Gastroesophageal sphincter (tissue), 4 donors: ENCODE results near the gene EPAS1. TPM values are rescaled to one million over a fixed set of nuclear protein-coding genes. Genes with fewer than 3 reads are reported as not detected.

Experiments
- ATAC-seq: fragments of 150-250 bp; one replicate; pipeline ENCODE4 v1.9.1; 2016; ENCODE audit warnings: mild to moderate bottlenecking, moderate library complexity
- H3K27ac ChIP-seq, 4 donors: fragments of 200-600 bp; sonication (generic) in 3 of 4; 1 replicate in 3 of 4; 2 replicates in 1 of 4; pipeline ENCODE4 v1.5.1; 2016 to 2019
- H3K27me3 ChIP-seq: fragments of 200-600 bp; sonication (generic); one replicate; pipeline ENCODE4 v1.5.1; 2019
- H3K36me3 ChIP-seq, 2 donors: fragments of 200-600 bp; sonication (generic); one replicate each; pipeline ENCODE4 v1.5.1; 2019; ENCODE audit warnings: control low read depth in 1 of 2
- H3K4me1 ChIP-seq, 3 donors: fragments of 200-600 bp; sonication (generic); 1 replicate in 2 of 3; 2 replicates in 1 of 3; pipeline ENCODE4 v1.5.1; 2016 to 2019; ENCODE audit warnings: control low read depth in 2 of 3
- H3K4me3 ChIP-seq, 2 donors: fragments of 200-600 bp; sonication (generic); one replicate each; pipeline ENCODE4 v1.5.1; 2019; ENCODE audit warnings: mild to moderate bottlenecking in 1 of 2, moderate library complexity in 1 of 2
- H3K9me3 ChIP-seq, 3 donors: fragments of 200-600 bp; sonication (generic); one replicate each; pipeline ENCODE4 v1.5.1; 2017 to 2019; ENCODE audit warnings: control low read depth in 2 of 3
- CTCF ChIP-seq, 4 experiments: fragments of 200-600 bp in 2 of 4; fragments of 450-650 bp in 2 of 4; sonication (generic) in 1 of 4; IDR thresholded peaks; one replicate each; pipeline ENCODE4 v1.5.1; 2017 to 2019; ENCODE audit warnings: antibody characterized with exemption in 4 of 4, mild to moderate bottlenecking in 2 of 4, moderate library complexity in 2 of 4
- EP300 ChIP-seq: sonication (generic); formaldehyde crosslinking; IDR thresholded peaks from one replicate; pipeline ENCODE4 v1.6.1; 2017; ENCODE audit warnings: antibody characterized with exemption, mild to moderate bottlenecking
- POLR2A ChIP-seq, 2 donors: fragments of 450-650 bp; IDR thresholded peaks; one replicate each; pipeline ENCODE4 v1.6.1; 2017; ENCODE audit warnings: antibody characterized with exemption in 2 of 2, mild to moderate bottlenecking in 2 of 2, moderate library complexity in 1 of 2
- POLR2AphosphoS5 ChIP-seq: sonication (generic); formaldehyde crosslinking; IDR thresholded peaks from one replicate; pipeline ENCODE4 v1.6.1; 2017; ENCODE audit warnings: antibody characterized with exemption
- WGBS, 2 donors: methylation state at CpG; one replicate each; pipeline ENCODE4 v1.1.5; 2018; ENCODE audit warnings: low coverage in 1 of 2; 5-methylcytosine and 5-hydroxymethylcytosine counted together
- total RNA-seq, 4 donors: library from RNA; depleted of rRNA; stranded (reverse); fragments of >200 nt; gene quantifications; one replicate each; pipeline ENCODE4 v1.1.0, GENCODE V29; 2016

EPAS1 gene
- total RNA-seq, 4 donors from 2014 or later, result 101 to 152 (median 131) TPM

DNA sequence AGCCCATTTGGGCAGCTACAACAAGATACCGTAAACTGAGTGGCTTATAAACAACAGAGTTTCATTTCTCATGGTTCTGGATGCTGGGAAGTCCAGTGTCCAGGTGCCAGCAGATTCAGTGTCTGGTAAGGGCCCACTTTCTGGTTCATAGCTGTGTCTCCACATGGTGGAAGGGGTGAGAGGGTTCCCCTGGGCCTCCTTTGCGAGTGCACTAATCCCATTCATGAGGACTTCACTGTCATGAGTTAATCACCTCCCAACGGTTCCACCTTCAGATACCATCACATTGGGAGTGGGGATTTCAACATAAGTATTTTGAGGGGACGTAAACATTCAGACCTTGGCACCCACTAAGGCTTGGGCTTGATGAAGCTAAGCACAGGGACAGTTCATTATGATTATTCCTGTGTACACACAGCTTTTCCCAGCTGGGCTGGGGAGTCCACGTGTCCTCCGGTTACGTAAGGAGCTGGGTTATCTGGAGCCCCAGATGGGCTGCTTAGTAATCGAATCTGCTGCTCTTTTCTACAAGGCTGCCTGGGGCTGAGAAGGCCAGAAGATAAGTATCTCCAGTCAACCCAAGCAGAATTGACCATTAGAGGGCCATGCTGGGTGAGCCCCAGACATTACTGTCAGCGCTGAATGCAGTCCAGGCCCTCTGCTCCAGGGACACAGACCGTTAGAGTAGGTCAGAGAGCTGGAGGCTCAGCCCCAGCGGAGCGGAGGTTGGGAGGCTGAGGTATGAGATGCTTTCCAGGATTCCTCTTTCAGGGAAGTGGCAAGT lies 42.7 kb downstream of the EPAS1 start:
- H3K27me3 ChIP-seq, result no peaks in the 10 kb centered on the region
- H3K36me3 ChIP-seq, result no peaks in the 10 kb centered on the region
- WGBS, 2 donors, result 82 to 90% methylated on average over 2 to 6 of the region's 12 CpGs
- peaks cover 0 to 88% (median 11%) of the 10 kb centered on the region in 3 donors for H3K4me1 ChIP-seq
- TF ChIP-seq POLR2AphosphoS5, result no peak
- TF ChIP-seq CTCF (IDR thresholded peaks at IDR 0.05), result no peak
- no peak for TF ChIP-seq POLR2A (IDR thresholded peaks at IDR 0.05)
- no peak for TF ChIP-seq EP300
- H3K4me3 ChIP-seq, result no peak overlapping the region
- peak; percentile 42 for ATAC-seq
- peak overlapping the region in 3 of 4 donors; percentile 8 to 29 (median 27) for H3K27ac ChIP-seq
- H3K9me3 ChIP-seq, result no peaks in the 10 kb centered on the region

DNA sequence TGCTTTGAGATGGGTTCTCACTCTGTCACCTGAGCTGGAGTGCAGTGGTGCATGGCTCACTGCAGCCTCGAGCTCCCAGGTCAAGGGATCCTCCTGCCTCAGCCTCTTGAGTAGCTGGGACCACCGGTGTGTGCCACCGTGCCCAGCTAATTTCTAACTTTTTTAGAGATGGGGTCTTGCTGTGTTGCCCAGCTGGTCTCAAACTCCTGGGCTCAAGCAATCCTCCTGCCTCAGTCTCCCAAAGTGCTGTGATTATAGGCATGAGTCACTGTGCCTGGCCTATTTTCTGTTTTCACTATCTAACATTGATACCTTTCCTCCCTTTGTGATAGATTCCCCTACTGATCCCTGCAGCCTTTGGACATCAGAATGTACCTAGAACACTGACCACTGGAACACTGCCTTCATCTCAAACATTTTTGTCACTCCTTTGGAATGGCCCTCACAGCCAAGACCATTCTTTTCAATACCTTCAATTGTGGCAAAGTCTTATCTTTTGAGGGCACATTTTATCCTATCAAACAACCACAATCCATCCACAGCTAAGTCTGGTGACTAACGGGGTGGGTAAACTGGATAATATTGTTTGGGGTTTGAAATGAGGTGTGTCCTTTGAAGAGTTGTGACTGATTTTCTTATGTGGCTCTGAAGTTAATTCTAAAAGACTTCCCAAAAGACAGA lies 43.7 kb downstream of the EPAS1 start:
- H3K27ac ChIP-seq, result peak overlapping the region in 1 of 4 donors; percentile 8
- H3K4me3 ChIP-seq, result no peak overlapping the region
- peaks cover 0 to 84% (median 7%) of the 10 kb centered on the region in 3 donors for H3K4me1 ChIP-seq

GRCh38 chr2:46342566-46343315 lies 45.5 kb downstream of the EPAS1 start:
- 82 to 96% methylated on average over 3 to 9 of the region's 9 CpGs for WGBS, 2 donors
- no peak for ATAC-seq
- Histone ChIP-seq H3K4me1 (peaks cover 0 to 66% (median 2%) of the 10 kb centered on the region in 3 donors), H3K36me3 (peaks cover 0 to 10% of the 10 kb centered on the region in 2 donors), H3K27ac (no peak overlapping the region), H3K9me3 (no peaks in the 10 kb centered on the region), H3K4me3 (no peak overlapping the region), H3K27me3 (no peaks in the 10 kb centered on the region)
- TF ChIP-seq EP300, result no peak
- no peak for TF ChIP-seq CTCF (IDR thresholded peaks at IDR 0.05)
- TF ChIP-seq POLR2A (IDR thresholded peaks at IDR 0.05), result no peak

More for the DNA sequence above, 43.7 kb downstream of the EPAS1 start:
- Histone ChIP-seq H3K36me3 (no peaks in the 10 kb centered on the region), H3K9me3 (no peaks in the 10 kb centered on the region), H3K27me3 (no peaks in the 10 kb centered on the region)
- TF ChIP-seq POLR2A (IDR thresholded peaks at IDR 0.05) (no peak), POLR2AphosphoS5 (no peak), CTCF (IDR thresholded peaks at IDR 0.05) (no peak), EP300 (no peak)
- 96 to 100% methylated on average over 4 of the region's 4 CpGs for WGBS, 2 donors
- ATAC-seq, result no peak

GRCh38 chr2:46344706-46345105 lies 47.5 kb downstream of the EPAS1 start:
- Histone ChIP-seq H3K4me3 (no peak overlapping the region), H3K9me3 (no peaks in the 10 kb centered on the region), H3K4me1 (peaks cover 0 to 60% (median 2%) of the 10 kb centered on the region in 3 donors), H3K36me3 (peaks cover 0 to 25% of the 10 kb centered on the region in 2 donors), H3K27me3 (no peaks in the 10 kb centered on the region), H3K27ac (peak overlapping the region in 1 of 4 donors; percentile 0)
- no peak for ATAC-seq
- TF ChIP-seq POLR2AphosphoS5 (no peak), POLR2A (IDR thresholded peaks at IDR 0.05) (no peak), CTCF (IDR thresholded peaks at IDR 0.05) (no peak), EP300 (no peak)
- WGBS, 2 donors, result 60 to 62% methylated on average over 4 to 5 of the region's 5 CpGs
